ENCODE results near the gene RAB18. TPM values are rescaled to one million over a fixed set of nuclear protein-coding genes. Genes with fewer than 3 reads are reported as not detected.
A peak's percentile ranks its signal among the peaks of the same experiment; 100 is the strongest.

RAB18 gene
- polyA plus RNA-seq, 1 donor (not counting 4 experiments of a cell fraction or from before 2014, with no cell fraction given), result 179 TPM

DNA sequence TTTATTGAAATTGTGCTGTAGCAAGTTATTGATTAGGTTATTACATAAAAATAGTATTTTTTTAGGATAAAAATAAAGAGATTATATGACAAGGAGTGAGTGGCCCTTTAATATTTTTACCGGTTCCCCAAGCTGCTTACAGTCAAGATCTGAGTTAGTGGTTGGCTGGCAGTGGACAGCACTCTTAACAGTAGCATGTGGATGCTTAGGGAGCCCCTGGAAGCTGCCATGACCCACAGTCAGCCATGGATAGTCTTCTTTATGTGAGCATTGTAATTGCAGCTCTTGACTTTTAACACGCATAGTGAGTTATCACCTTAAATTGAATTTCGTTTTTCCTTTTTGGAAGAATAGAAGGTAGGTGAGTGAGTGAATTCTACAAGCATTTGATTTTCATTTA lies 22.1 kb downstream of the RAB18 start:
- dilution Hi-C loops (cut with MboI; ENCODE audit: extremely low pct_ligation_motif_present, low sequenced_read_pairs), result no loop called here
- H3K27ac ChIP-seq (ENCODE audit: control insufficient read depth, insufficient read depth, low read length), result no peak overlapping the region
- H3K4me3 ChIP-seq (ENCODE audit: control insufficient read depth in 2 of 3, extremely low read depth in 1 of 3, insufficient read depth in 2 of 3, low read depth in 1 of 3, low read length in 3 of 3), result no peak overlapping the region
- peaks cover 1 to 5% of the 10 kb centered on the region in 2 experiments for H3K36me3 ChIP-seq (ENCODE audit: control insufficient read depth in 2 of 2, extremely low read depth in 1 of 2, insufficient read depth in 2 of 2, low read length in 2 of 2)
- no peak overlapping the region for H3K9ac ChIP-seq (ENCODE audit: control insufficient read depth, extremely low read depth, insufficient read depth, low read length)
- H3K9me3 ChIP-seq (ENCODE audit: control insufficient read depth, low read depth, low read length), result no peaks in the 10 kb centered on the region
- no peak for FAIRE-seq
- no peaks in the 10 kb centered on the region for H3K27me3 ChIP-seq (ENCODE audit: control insufficient read depth, extremely low read depth, insufficient read depth, low read length)
- H3K79me2 ChIP-seq (ENCODE audit: control insufficient read depth, insufficient read depth, low read length), result peaks cover 84% of the 10 kb centered on the region
- no peak for DNase-seq (ENCODE audit: low read depth, low spot score)
- H2AFZ ChIP-seq (ENCODE audit: control insufficient read depth, low read length), result no peak overlapping the region
- peaks cover 5% of the 10 kb centered on the region for H4K20me1 ChIP-seq (ENCODE audit: control insufficient read depth, extremely low read depth, insufficient read depth, low read length)
- no peak overlapping the region for H3K4me2 ChIP-seq (ENCODE audit: control insufficient read depth, extremely low read depth, insufficient read depth, low read depth, low read length)
- H3K4me1 ChIP-seq (ENCODE audit: control insufficient read depth, extremely low read depth, insufficient read depth, low read length), result no peaks in the 10 kb centered on the region
- no peaks in the 10 kb centered on the region for H3K9me1 ChIP-seq (ENCODE audit: control insufficient read depth, extremely low read depth, insufficient read depth, low read length)
- TF ChIP-seq EZH2 (IDR thresholded peaks at IDR 0.05; ENCODE audit: low read length), result no peak
- TF ChIP-seq, protein P1, sequence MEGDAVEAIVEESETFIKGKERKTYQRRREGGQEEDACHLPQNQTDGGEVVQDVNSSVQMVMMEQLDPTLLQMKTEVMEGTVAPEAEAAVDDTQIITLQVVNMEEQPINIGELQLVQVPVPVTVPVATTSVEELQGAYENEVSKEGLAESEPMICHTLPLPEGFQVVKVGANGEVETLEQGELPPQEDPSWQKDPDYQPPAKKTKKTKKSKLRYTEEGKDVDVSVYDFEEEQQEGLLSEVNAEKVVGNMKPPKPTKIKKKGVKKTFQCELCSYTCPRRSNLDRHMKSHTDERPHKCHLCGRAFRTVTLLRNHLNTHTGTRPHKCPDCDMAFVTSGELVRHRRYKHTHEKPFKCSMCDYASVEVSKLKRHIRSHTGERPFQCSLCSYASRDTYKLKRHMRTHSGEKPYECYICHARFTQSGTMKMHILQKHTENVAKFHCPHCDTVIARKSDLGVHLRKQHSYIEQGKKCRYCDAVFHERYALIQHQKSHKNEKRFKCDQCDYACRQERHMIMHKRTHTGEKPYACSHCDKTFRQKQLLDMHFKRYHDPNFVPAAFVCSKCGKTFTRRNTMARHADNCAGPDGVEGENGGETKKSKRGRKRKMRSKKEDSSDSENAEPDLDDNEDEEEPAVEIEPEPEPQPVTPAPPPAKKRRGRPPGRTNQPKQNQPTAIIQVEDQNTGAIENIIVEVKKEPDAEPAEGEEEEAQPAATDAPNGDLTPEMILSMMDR (optimal IDR thresholded peaks at IDR 0.05 in 1 of 3, IDR thresholded peaks at IDR 0.05 in 1 of 3, conservative IDR thresholded peaks at IDR 0.05 in 1 of 3; ENCODE audit: extremely low read depth in 1 of 3, insufficient read depth in 2 of 3, low read length in 3 of 3), result no peak

DNA sequence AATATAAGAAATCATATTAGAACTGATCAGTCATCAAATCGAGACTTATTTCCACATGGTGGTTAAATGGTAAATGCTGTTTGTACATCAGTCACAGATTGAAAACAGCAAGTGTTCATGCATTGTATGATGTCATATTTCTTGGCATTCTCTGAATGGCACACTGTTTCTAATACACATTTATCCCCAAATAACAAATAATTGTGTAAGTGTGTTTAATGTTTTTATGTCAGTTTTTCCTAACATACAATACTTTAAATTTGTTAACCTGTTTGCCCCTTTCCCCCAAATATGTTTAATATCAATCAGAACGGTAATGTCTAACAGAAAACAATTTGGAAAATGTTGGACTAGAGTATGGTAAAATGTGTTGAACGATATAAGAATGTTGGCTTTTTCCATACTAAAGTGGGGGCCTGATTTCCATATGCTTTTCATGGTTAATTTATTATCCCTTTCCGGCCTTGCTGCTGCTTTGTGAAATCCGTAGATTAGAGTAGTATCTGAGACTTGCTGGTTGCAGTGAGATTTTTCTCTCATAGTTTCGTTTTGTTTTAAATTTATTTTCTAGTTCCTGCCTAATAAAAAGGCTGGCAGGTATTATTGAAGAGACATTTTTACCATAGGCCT lies 23.7 kb downstream of the RAB18 start:
- Histone ChIP-seq H3K27me3 (ENCODE audit: control insufficient read depth, extremely low read depth, insufficient read depth, low read length) (no peaks in the 10 kb centered on the region), H3K27ac (ENCODE audit: control insufficient read depth, insufficient read depth, low read length) (no peak overlapping the region), H3K9me3 (ENCODE audit: control insufficient read depth, low read depth, low read length) (no peaks in the 10 kb centered on the region), H3K4me1 (ENCODE audit: control insufficient read depth, extremely low read depth, insufficient read depth, low read length) (no peaks in the 10 kb centered on the region), H3K9ac (ENCODE audit: control insufficient read depth, extremely low read depth, insufficient read depth, low read length) (no peak overlapping the region), H4K20me1 (ENCODE audit: control insufficient read depth, extremely low read depth, insufficient read depth, low read length) (peaks cover 4% of the 10 kb centered on the region), H3K36me3 (ENCODE audit: control insufficient read depth in 2 of 2, extremely low read depth in 1 of 2, insufficient read depth in 2 of 2, low read length in 2 of 2) (peaks cover 1 to 5% of the 10 kb centered on the region in 2 experiments), H3K4me2 (ENCODE audit: control insufficient read depth, extremely low read depth, insufficient read depth, low read depth, low read length) (no peak overlapping the region), H3K4me3 (ENCODE audit: control insufficient read depth in 2 of 3, extremely low read depth in 1 of 3, insufficient read depth in 2 of 3, low read depth in 1 of 3, low read length in 3 of 3) (no peak overlapping the region), H3K79me2 (ENCODE audit: control insufficient read depth, insufficient read depth, low read length) (peaks cover 76% of the 10 kb centered on the region), H3K9me1 (ENCODE audit: control insufficient read depth, extremely low read depth, insufficient read depth, low read length) (no peaks in the 10 kb centered on the region), H2AFZ (ENCODE audit: control insufficient read depth, low read length) (no peak overlapping the region)
- no peak for TF ChIP-seq EZH2 (IDR thresholded peaks at IDR 0.05; ENCODE audit: low read length)
- TF ChIP-seq, protein P1 (optimal IDR thresholded peaks at IDR 0.05 in 1 of 3, IDR thresholded peaks at IDR 0.05 in 1 of 3, conservative IDR thresholded peaks at IDR 0.05 in 1 of 3; ENCODE audit: extremely low read depth in 1 of 3, insufficient read depth in 2 of 3, low read length in 3 of 3), result no peak
- no peak for DNase-seq (ENCODE audit: low read depth, low spot score)
- peak; percentile 34 for FAIRE-seq
- dilution Hi-C loops (cut with MboI; ENCODE audit: extremely low pct_ligation_motif_present, low sequenced_read_pairs), result no loop called here

All from keratinocyte (primary cell).